Ramos (cell line): ENCODE results near the gene AMPH.

ENCODE experiments used
- in situ Hi-C: fragments of 300-500 bp; cut with MboI; formaldehyde crosslinking; loops from one replicate; pipeline ENCODE4 v1.14.3; 2022; ENCODE audit warnings: low sequenced_read_pairs; ENCODE audit not compliant: unreplicated experiment

Gene AMPH

DNA sequence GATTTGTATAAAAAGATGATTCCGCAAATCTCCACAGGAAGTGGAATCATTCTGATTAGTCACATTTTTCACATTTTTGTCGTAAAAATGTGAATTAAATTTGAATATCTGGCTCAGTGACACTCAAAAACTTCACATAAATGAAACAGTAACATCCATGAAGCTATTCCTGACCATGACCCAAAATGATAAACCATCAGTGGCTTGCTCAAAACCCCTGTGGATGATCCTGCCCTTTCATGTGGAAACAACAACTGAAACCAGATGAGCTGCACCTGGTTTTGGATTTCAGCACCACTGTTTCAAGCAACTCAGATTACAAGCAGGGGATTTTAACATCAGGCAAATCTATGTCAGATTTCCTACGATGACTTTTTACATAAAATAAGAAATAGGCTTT, 80.3 kb downstream of the AMPH start:
- in situ Hi-C loops: no loop called here

- in situ Hi-C loops: no loop called here
Observed at GRCh38 chr7:38548605-38549004, 82.6 kb downstream of the AMPH start.

- in situ Hi-C loops: no loop called here
Observed at GRCh38 chr7:38546763-38547162, 84.4 kb downstream of the AMPH start.

DNA sequence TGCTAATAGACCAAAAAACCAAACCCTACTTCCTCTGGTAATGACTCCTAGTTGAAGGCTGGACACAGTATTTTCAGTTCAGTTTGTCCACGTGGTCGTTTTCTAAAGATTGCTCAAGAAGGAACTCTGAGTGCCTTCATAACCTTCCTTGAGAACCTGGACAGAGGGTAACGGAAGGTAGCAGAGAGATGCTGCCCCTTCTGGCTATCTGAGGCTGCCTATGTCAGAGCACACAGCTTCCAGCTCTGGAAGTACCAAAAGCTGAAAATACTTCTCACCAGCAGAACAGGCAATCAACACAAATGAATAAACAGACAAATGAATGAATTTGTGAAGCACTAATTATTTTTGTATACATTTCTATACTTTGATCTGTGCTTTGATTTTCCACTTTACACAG, 85.2 kb downstream of the AMPH start:
- in situ Hi-C loops: no loop called here

DNA sequence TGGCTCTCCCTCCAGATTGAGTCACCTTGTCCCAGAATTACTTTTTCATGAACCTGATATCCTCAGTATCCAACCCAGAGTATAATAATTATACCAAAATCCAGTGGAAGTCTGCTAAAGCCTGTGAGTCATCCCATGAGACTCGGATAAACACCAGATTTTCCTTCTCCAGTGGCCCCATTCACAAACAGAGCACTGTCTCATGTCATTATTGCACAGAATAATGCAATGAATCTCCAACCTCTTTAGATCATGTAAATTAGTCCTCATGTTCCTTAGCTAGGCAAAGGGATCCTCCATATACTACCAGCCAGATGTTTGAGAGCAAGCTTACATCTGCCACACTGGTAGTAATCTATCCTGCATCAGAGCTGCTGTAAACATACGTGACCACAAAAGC, 89.0 kb downstream of the AMPH start:
- in situ Hi-C loops: no loop called here

- in situ Hi-C loops: no loop called here
Observed at GRCh38 chr7:38541440-38541839, 89.7 kb downstream of the AMPH start.

DNA sequence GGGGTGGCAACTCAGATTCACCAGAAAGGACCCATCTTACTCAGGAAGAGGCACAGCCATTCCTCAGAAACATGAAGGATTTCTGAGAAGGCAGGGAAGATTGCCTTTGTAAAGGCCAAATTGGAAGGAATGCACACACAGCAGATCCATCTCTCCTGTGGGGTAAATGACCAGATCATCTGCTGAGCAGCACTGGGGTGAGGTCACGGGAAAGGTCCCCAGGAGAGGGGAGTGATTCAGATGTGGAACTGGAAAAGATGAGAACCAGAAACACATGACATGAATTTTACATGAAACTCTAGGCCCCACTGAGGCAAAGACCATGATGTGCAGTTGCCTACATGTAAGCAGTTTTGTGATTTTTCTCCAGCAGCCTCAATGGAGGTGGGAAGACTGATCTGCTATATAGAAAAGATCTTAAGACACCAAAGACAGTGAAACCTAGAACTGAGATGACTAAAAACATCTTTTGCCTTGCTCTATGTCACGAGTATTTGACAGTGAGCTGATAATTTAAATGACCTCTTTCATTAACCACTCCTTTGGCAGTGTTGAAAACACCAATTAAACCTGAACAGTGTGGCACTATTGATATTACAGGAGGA, 91.6 kb downstream of the AMPH start:
- in situ Hi-C loops: no loop called here

DNA sequence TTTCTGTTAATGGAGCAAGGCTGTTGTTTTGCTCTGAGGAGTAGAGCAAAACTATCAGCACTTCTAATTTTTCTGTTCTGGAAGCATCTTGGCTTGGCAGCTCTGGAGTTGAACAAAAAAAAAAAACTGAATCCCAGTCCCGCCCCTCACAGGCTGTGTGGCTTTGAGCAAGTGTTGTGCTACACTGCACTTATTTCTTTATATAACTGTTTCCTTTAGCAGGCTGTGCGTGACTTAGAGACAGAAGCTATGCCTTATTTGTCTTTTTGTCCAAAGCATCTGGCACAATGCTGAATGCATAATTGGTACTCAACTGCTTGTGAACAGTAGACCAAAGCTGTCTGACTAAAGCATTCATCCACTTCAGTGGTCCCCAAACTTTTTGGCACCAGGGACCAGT, 96.1 kb downstream of the AMPH start:
- in situ Hi-C loops: no loop called here

GRCh38 chr7:38525857-38526256, 105.3 kb downstream of the AMPH start:
- in situ Hi-C loops: no loop called here

- in situ Hi-C loops: no loop called here
Observed at GRCh38 chr7:38524786-38525185, 106.4 kb downstream of the AMPH start.

DNA sequence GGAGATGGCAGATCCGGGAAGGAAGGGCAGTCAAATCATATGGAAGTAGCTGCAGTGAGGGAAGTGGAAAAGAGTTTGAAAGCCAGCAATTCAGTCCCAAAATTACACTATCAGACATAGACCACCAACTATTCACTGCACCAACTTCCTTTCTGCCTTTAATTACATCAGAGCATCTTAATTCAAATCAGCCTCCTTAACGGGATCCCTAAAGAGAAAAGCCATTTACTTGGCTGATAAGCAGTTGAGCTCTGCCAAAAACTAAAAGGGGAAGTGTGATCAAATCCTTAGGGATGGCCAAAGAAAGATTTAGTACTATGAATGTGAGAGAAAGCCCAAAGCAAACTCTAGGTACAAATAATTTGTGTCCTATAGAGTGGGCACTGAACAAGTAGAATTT, 110.4 kb downstream of the AMPH start:
- in situ Hi-C loops: no loop called here

GRCh38 chr7:38518541-38518940, 112.6 kb downstream of the AMPH start:
- in situ Hi-C loops: no loop called here

DNA sequence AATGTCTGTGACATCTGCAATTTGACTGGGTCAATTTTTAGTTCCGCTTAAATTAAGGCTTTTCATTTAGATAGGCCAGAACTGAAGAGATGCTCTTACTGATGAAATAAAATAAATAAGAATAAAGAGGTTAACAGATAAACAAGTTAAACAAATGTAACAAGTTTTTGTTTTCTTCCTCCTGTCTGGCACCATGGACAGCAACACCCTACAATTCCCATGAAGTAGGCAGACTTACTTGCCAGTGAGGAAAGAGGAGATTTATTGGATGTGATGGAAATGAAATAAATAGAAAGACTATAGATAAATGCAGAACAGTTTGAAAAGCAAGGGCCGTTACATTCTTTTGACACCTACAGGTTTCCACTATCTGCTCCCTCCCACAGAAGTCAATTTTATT, 118.5 kb downstream of the AMPH start:
- in situ Hi-C loops: no loop called here

DNA sequence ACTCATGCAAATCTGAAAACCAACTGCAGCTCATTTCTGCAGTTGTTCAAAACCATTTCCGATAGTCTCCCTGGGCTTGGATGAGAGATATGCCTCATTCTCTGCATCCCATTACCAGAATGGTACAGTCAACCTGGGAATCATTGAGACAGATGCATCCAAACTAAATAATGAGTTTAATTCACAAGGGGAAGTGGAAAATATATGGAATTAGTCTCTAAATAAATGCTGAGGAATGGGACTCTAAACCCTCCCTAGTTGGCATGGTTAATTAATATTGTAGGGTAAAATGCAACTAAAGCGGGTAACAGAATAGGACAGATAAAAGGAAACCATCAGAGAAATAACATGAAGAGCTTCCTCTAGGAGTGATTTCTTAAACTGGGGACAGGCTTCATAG, 118.9 kb downstream of the AMPH start:
- in situ Hi-C loops: no loop called here

- in situ Hi-C loops: no loop called here
Observed at GRCh38 chr7:38507384-38507783, 123.8 kb downstream of the AMPH start.

- in situ Hi-C loops: no loop called here
Observed at GRCh38 chr7:38506756-38507155, 124.4 kb downstream of the AMPH start.

DNA sequence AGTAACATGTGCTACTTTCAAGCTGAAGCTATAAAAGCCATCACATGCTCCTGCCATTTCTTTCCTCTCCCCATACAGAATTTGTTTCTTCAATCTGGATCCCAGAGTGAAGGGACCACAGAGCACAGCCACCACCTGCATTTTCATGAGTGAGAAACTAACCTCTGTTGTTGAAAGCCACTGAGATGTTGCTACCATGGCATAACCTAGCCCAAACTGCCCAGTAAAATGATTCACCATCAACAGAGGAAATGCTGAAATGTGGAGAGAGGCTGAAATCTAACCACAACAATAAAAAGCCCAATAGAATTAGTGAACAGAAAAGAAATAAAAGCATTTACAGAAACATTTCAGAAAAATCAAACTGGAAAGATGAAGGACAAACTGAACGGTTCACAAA, 125.2 kb downstream of the AMPH start:
- in situ Hi-C loops: no loop called here

DNA sequence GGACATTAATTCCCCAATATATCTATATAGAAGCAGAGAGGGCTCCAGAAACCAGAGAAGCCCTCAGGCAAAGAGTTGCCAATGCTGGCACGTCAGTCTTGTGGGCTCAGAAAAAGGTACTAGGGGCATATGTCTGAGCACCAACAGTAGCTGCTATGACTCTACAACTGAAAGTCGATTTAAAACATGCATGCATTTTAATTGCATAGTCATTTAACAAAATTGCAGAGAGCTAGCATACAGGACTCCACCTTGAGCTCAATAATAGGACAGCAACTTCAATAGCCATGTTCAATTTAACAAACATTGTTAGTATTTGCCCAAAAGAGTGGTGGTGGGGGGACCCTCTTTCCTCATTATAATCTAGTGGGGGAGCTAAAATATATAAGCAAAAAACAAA, 126.5 kb downstream of the AMPH start:
- in situ Hi-C loops: no loop called here

DNA sequence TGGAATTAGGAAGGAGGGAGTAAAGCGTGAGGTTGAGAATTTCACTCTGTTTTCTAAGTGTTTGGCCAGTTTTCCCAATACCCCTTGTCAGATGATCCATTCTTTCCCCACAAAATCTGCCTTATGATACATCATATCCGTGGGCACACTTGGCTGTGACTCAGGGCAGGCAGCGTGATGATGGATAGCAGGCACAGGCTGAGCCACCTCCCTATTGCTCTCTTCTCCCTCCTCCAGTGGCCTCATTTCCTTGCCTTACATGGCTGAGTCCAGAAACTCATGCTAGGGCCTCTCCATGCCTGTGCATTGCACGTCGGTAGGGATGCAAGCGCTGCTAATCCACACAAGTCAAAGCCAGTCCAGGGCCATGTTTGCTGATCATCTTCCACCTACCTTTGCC, 128.3 kb downstream of the AMPH start:
- in situ Hi-C loops: no loop called here

DNA sequence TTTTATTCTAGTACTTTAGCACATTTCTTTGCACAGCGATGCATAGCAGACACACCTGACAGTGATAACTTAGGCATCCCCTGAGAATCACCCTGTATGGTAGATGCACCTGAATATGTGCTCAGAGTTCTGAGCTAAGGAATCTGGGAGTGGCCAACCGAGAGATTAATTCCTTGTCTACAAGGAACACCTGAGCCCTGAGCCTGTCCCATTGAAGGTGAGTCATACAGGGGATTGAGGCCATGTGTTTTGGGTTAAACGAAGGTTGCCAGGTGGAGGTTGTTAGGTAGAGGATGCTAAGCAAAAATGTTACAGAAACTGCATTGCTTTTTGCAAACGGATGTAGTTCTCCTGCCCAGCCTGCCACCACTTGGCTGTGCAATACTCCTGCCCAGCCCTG, 128.9 kb downstream of the AMPH start:
- in situ Hi-C loops: no loop called here

DNA sequence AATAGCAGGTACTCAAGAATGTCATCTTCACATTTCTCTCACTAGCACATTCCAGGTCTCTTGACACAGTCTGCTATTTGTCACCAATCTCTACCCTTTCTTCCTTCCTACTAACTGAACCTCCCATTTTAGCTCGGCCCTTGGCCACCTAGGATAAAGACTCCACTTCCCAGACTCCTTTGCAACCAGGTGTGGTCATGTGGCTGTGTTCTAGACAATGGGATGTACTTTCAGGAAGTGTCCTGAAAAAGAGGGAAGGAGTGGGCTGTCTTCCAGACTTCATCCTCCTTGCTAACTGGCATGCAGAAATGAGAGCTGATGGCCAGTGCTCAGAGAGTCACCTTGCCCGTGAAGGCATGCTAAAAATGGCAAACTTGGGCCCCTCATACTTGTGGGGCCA, 139.2 kb downstream of the AMPH start:
- in situ Hi-C loops: no loop called here

GRCh38 chr7:38482521-38482920, 148.7 kb downstream of the AMPH start:
- in situ Hi-C loops: no loop called here

- in situ Hi-C loops: no loop called here
Observed at GRCh38 chr7:38481401-38481800, 149.8 kb downstream of the AMPH start.
